ENCODE data around the gene EYA4.

Gene EYA4

DNA sequence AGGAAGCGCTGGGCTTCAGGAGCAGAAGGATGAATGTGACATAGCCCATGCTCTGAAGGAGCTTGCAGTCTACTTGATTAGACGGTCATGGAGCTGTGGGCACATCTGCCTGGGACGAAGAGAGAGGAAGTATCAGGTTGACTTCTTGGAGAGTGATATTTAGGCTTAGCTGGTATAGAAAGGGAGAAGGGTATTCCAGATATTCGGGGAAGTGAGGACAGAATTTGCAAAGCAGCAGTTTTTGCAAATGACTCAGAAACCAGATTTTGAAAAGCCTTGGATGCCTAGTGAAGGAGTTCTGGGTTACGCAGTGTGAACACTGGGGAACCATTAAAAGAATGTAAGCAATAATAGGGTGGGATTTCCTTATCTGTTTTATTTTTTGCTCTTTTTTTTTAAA is 60.7 kb downstream of the EYA4 start:
- Histone ChIP-seq H3K36me3 (ENCODE audit: control insufficient read depth in 1 of 2, insufficient read depth in 2 of 2, low read length in 2 of 2) (no peaks in the 10 kb centered on the region), H3K4me3 (ENCODE audit: low read depth in 1 of 2, low read length in 2 of 2) (no peak overlapping the region), H3K27me3 (ENCODE audit: control insufficient read depth in 1 of 2, insufficient read depth in 2 of 2, low read length in 2 of 2) (no peaks in the 10 kb centered on the region), H3K9ac (ENCODE audit: low read depth in 1 of 2, low read length in 2 of 2) (no peak overlapping the region), H3K4me1 (ENCODE audit: control insufficient read depth in 1 of 2, insufficient read depth in 2 of 2, low read length in 2 of 2) (no peaks in the 10 kb centered on the region), H3K27ac (ENCODE audit: low read depth, low read length) (no peak overlapping the region), H3K9me3 (ENCODE audit: control insufficient read depth in 1 of 2, low read length in 2 of 2) (no peaks in the 10 kb centered on the region)

DNA sequence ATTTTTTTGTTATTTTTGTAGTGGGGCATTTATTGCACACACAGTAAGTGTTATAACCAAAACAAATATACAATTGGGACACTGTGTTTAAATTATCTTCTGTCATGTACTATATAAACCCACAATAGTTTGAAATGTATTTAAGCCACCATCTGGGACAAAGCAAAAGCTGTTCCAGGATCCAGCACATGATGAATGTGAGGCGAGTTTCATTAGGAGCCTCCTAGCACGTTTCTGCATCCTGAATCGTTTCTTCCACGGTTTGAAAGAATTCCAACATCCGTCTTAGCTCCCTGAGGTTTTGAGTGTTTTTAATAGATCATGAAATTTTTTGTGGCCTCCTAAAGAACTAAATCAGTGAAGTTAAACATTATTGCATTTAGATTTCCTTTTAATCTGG is 65.8 kb downstream of the EYA4 start:
- Histone ChIP-seq H3K4me1 (ENCODE audit: control insufficient read depth in 1 of 2, insufficient read depth in 2 of 2, low read length in 2 of 2) (no peaks in the 10 kb centered on the region), H3K9me3 (ENCODE audit: control insufficient read depth in 1 of 2, low read length in 2 of 2) (no peaks in the 10 kb centered on the region), H3K27me3 (ENCODE audit: control insufficient read depth in 1 of 2, insufficient read depth in 2 of 2, low read length in 2 of 2) (no peaks in the 10 kb centered on the region), H3K4me3 (ENCODE audit: low read depth in 1 of 2, low read length in 2 of 2) (no peak overlapping the region), H3K9ac (ENCODE audit: low read depth in 1 of 2, low read length in 2 of 2) (no peak overlapping the region), H3K27ac (ENCODE audit: low read depth, low read length) (no peak overlapping the region), H3K36me3 (ENCODE audit: control insufficient read depth in 1 of 2, insufficient read depth in 2 of 2, low read length in 2 of 2) (no peaks in the 10 kb centered on the region)

DNA sequence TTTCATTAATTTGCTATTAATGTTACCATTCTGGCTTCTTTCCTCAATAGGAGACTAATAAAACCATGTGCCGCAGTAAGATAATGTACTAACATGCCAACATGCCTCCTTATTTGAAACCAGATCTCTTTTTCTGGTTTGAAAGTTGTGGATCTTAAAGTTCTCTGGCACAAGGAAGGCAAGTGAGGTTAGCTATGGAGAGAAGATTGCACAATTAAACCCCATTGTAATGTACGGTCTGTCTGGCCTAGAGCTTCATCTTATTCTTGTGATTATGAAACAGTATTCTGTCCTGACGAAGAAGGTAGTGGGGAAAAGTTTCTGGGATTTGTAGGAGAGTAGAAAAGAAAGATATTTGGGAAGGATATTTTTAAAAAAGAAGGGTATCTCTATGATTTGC is 68.4 kb downstream of the EYA4 start:
- no peaks in the 10 kb centered on the region for H3K36me3 ChIP-seq (ENCODE audit: control insufficient read depth in 1 of 2, insufficient read depth in 2 of 2, low read length in 2 of 2)
- no peak overlapping the region for H3K4me3 ChIP-seq (ENCODE audit: low read depth in 1 of 2, low read length in 2 of 2)
- no peak overlapping the region for H3K9ac ChIP-seq (ENCODE audit: low read depth in 1 of 2, low read length in 2 of 2)
- H3K27ac ChIP-seq (ENCODE audit: low read depth, low read length) = no peak overlapping the region
- H3K4me1 ChIP-seq (ENCODE audit: control insufficient read depth in 1 of 2, insufficient read depth in 2 of 2, low read length in 2 of 2) = no peaks in the 10 kb centered on the region
- H3K27me3 ChIP-seq (ENCODE audit: control insufficient read depth in 1 of 2, insufficient read depth in 2 of 2, low read length in 2 of 2) = no peaks in the 10 kb centered on the region
- H3K9me3 ChIP-seq (ENCODE audit: control insufficient read depth in 1 of 2, low read length in 2 of 2) = no peaks in the 10 kb centered on the region

DNA sequence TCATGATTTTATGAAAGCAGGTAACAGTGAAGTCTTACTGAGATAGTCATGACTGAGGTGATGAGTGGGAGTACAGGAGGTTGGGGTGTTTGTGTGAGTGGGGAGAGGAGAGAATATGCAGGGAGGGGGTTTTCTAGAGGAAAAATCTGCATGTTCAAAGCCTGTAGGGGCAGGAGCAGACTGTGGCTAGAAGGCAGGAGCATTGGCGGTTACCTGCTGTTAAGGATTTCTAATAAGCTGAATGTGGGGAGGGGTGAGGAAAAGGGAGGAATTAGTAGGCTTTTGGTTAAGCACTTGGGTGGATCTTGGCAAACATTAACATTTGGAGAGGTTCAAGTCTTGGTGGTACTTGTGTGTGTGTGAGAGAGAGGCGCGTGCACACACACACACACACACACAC is 70.8 kb downstream of the EYA4 start:
- Histone ChIP-seq H3K9ac (ENCODE audit: low read depth in 1 of 2, low read length in 2 of 2) (no peak overlapping the region), H3K36me3 (ENCODE audit: control insufficient read depth in 1 of 2, insufficient read depth in 2 of 2, low read length in 2 of 2) (no peaks in the 10 kb centered on the region), H3K4me3 (ENCODE audit: low read depth in 1 of 2, low read length in 2 of 2) (no peak overlapping the region), H3K27me3 (ENCODE audit: control insufficient read depth in 1 of 2, insufficient read depth in 2 of 2, low read length in 2 of 2) (no peaks in the 10 kb centered on the region), H3K27ac (ENCODE audit: low read depth, low read length) (no peak overlapping the region), H3K4me1 (ENCODE audit: control insufficient read depth in 1 of 2, insufficient read depth in 2 of 2, low read length in 2 of 2) (no peaks in the 10 kb centered on the region), H3K9me3 (ENCODE audit: control insufficient read depth in 1 of 2, low read length in 2 of 2) (no peaks in the 10 kb centered on the region)

DNA sequence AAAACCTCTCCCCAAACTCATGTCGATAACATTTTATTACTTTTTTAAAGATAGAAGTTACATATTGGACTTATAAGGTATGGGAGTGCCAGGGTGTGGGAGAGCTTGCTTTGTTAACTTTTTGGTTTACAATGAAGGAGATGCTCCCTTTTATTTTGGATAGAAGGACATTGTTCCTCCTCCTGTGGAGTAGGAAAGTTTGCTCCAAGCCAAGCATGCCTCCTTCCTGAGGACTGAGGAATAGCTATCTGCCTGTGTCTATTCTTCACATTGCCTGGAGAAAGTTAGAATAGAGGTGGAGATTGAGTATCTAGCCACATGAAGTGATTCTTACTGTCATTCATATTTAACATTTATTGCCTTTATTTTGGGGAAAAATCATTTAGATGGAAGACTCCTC is 71.9 kb downstream of the EYA4 start:
- Histone ChIP-seq H3K27ac (ENCODE audit: low read depth, low read length) (no peak overlapping the region), H3K9ac (ENCODE audit: low read depth in 1 of 2, low read length in 2 of 2) (no peak overlapping the region)

DNA sequence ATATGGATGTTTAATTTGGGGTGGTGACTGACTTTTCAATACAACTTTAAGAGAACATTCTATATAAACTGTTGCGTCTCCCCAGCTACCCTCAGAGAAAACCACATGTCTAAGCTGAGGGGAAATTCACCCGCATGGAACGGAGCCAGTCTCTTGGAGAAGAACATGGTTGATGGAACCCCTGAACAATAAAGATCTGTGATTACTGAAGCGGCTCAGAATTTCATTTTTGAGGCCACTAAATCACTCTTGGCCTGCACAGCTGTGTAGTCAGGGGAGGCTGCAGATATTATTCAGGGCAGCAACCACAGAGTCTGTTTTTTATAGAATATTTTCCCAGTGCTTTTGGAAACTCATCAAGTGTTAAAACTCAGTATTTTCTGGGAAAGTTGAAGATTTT is 73.8 kb downstream of the EYA4 start:
- Histone ChIP-seq H3K9me3 (ENCODE audit: control insufficient read depth in 1 of 2, low read length in 2 of 2) (no peaks in the 10 kb centered on the region), H3K9ac (ENCODE audit: low read depth in 1 of 2, low read length in 2 of 2) (no peak overlapping the region), H3K27me3 (ENCODE audit: control insufficient read depth in 1 of 2, insufficient read depth in 2 of 2, low read length in 2 of 2) (no peaks in the 10 kb centered on the region), H3K36me3 (ENCODE audit: control insufficient read depth in 1 of 2, insufficient read depth in 2 of 2, low read length in 2 of 2) (no peaks in the 10 kb centered on the region), H3K4me3 (ENCODE audit: low read depth in 1 of 2, low read length in 2 of 2) (no peak overlapping the region), H3K4me1 (ENCODE audit: control insufficient read depth in 1 of 2, insufficient read depth in 2 of 2, low read length in 2 of 2) (no peaks in the 10 kb centered on the region), H3K27ac (ENCODE audit: low read depth, low read length) (no peak overlapping the region)

More for the DNA sequence above, 71.9 kb downstream of the EYA4 start:
- no peaks in the 10 kb centered on the region for H3K4me1 ChIP-seq (ENCODE audit: control insufficient read depth in 1 of 2, insufficient read depth in 2 of 2, low read length in 2 of 2)
- H3K4me3 ChIP-seq (ENCODE audit: low read depth in 1 of 2, low read length in 2 of 2) = no peak overlapping the region
- H3K27me3 ChIP-seq (ENCODE audit: control insufficient read depth in 1 of 2, insufficient read depth in 2 of 2, low read length in 2 of 2) = no peaks in the 10 kb centered on the region
- no peaks in the 10 kb centered on the region for H3K36me3 ChIP-seq (ENCODE audit: control insufficient read depth in 1 of 2, insufficient read depth in 2 of 2, low read length in 2 of 2)
- H3K9me3 ChIP-seq (ENCODE audit: control insufficient read depth in 1 of 2, low read length in 2 of 2) = no peaks in the 10 kb centered on the region

DNA sequence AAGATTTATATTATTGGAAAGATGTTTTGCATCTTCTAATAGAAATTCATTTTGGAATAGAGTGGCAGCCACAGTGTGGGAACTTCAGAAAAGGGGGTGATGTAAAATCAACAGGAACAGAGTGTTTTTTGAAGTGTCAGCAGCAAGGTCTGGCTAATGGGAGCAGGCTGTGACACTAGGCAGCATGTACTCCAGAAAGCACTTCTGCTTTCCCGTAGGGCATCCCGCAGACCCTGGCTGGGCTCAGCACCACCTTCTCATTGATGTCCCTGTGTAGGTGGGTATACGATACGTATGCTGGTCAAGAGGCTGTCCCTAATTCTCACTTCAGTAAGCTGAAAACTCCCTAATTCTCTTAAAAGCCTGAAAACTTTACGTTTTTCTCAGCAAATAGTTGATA is 74.7 kb downstream of the EYA4 start:
- no peak overlapping the region for H3K9ac ChIP-seq (ENCODE audit: low read depth in 1 of 2, low read length in 2 of 2)
- H3K27me3 ChIP-seq (ENCODE audit: control insufficient read depth in 1 of 2, insufficient read depth in 2 of 2, low read length in 2 of 2) = no peaks in the 10 kb centered on the region
- no peaks in the 10 kb centered on the region for H3K9me3 ChIP-seq (ENCODE audit: control insufficient read depth in 1 of 2, low read length in 2 of 2)
- no peak overlapping the region for H3K4me3 ChIP-seq (ENCODE audit: low read depth in 1 of 2, low read length in 2 of 2)
- no peaks in the 10 kb centered on the region for H3K4me1 ChIP-seq (ENCODE audit: control insufficient read depth in 1 of 2, insufficient read depth in 2 of 2, low read length in 2 of 2)
- no peaks in the 10 kb centered on the region for H3K36me3 ChIP-seq (ENCODE audit: control insufficient read depth in 1 of 2, insufficient read depth in 2 of 2, low read length in 2 of 2)
- no peak overlapping the region for H3K27ac ChIP-seq (ENCODE audit: low read depth, low read length)

DNA sequence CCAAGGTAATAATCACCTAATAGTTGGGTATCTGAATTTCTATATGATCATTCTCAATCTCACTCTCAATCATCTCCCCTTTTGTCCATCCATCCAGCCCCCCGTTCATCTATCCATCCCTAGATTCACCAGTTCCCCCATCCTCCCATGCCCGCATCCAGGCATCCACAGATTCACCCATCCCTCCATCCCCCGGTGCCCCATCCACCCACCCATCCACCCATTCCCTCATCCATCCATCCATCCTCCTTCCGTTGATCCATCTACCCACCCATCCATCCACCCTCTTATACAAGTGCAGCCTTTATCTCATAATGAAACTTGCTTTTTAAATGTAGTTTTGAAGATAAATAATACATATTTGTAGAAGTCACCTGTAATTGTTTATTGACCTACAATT is 76.5 kb downstream of the EYA4 start:
- Histone ChIP-seq H3K9ac (ENCODE audit: low read depth in 1 of 2, low read length in 2 of 2) (no peak overlapping the region), H3K4me3 (ENCODE audit: low read depth in 1 of 2, low read length in 2 of 2) (no peak overlapping the region), H3K36me3 (ENCODE audit: control insufficient read depth in 1 of 2, insufficient read depth in 2 of 2, low read length in 2 of 2) (no peaks in the 10 kb centered on the region), H3K27ac (ENCODE audit: low read depth, low read length) (no peak overlapping the region), H3K27me3 (ENCODE audit: control insufficient read depth in 1 of 2, insufficient read depth in 2 of 2, low read length in 2 of 2) (no peaks in the 10 kb centered on the region), H3K4me1 (ENCODE audit: control insufficient read depth in 1 of 2, insufficient read depth in 2 of 2, low read length in 2 of 2) (no peaks in the 10 kb centered on the region), H3K9me3 (ENCODE audit: control insufficient read depth in 1 of 2, low read length in 2 of 2) (no peaks in the 10 kb centered on the region)

DNA sequence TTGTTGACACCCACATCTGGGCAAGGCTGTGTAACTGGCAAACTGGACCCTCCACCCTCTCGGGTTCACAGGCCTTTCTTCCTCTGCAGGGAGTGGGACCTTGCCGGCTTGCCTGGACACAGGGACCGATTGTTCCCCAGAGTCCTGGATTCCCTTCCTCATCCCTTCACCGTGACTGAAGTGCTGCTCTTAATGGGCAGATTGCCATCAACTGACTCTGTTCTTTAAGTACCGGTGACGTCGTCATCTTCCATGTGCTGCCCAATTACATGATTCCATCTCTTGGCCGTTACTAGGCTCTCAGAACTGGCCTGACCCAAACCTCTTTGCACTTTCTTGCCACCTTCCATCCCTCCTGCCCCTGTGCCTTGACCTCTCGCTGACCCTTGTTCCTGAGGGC is 85.4 kb downstream of the EYA4 start:
- Histone ChIP-seq H3K27me3 (ENCODE audit: control insufficient read depth in 1 of 2, insufficient read depth in 2 of 2, low read length in 2 of 2) (peaks cover 0 to 3% of the 10 kb centered on the region in 2 donors), H3K9me3 (ENCODE audit: control insufficient read depth in 1 of 2, low read length in 2 of 2) (no peaks in the 10 kb centered on the region), H3K36me3 (ENCODE audit: control insufficient read depth in 1 of 2, insufficient read depth in 2 of 2, low read length in 2 of 2) (no peaks in the 10 kb centered on the region), H3K27ac (ENCODE audit: low read depth, low read length) (no peak overlapping the region), H3K4me1 (ENCODE audit: control insufficient read depth in 1 of 2, insufficient read depth in 2 of 2, low read length in 2 of 2) (no peaks in the 10 kb centered on the region), H3K9ac (ENCODE audit: low read depth in 1 of 2, low read length in 2 of 2) (no peak overlapping the region), H3K4me3 (ENCODE audit: low read depth in 1 of 2, low read length in 2 of 2) (no peak overlapping the region)

DNA sequence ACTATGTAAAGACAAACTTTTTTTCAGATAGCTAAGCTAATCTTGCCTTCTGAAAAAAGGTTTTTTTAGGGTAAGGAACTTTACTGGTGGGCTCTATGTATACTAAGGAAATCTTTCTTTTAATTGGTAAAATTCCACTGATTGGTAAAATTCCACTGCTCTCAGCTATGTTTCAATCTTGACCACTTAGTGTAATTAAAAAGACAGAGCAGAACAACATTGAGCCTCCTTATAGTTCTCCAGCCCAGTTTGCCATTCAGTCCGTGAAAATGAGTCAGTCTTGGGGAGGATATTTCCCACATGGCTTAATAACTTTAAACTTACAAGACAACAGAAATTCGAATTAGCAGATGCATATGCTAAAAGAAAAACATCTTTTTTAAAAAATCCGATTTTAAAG is 92.7 kb downstream of the EYA4 start:
- H3K27me3 ChIP-seq (ENCODE audit: control insufficient read depth in 1 of 2, insufficient read depth in 2 of 2, low read length in 2 of 2) = no peaks in the 10 kb centered on the region
- H3K9me3 ChIP-seq (ENCODE audit: control insufficient read depth in 1 of 2, low read length in 2 of 2) = no peaks in the 10 kb centered on the region
- no peak overlapping the region for H3K9ac ChIP-seq (ENCODE audit: low read depth in 1 of 2, low read length in 2 of 2)
- H3K4me3 ChIP-seq (ENCODE audit: low read depth in 1 of 2, low read length in 2 of 2) = no peak overlapping the region
- H3K27ac ChIP-seq (ENCODE audit: low read depth, low read length) = no peak overlapping the region
- H3K4me1 ChIP-seq (ENCODE audit: control insufficient read depth in 1 of 2, insufficient read depth in 2 of 2, low read length in 2 of 2) = no peaks in the 10 kb centered on the region
- no peaks in the 10 kb centered on the region for H3K36me3 ChIP-seq (ENCODE audit: control insufficient read depth in 1 of 2, insufficient read depth in 2 of 2, low read length in 2 of 2)

DNA sequence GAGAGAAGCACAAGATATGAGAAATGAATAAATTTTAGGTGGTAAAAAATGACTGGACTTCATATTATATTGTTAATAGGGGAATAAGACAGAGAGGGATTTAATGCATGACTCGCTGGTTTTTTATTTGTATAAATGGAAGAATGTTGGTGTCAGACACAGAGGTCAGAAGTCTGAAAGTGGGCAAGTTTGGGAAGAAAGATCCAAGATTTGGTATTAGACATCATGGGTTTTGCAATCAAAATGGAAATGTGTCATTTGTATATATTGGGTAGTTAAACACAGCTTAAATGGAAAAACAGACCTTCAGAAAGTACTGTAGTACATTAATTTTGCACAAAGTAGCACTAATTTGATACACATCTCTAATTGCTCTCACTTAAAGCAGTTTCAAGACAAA is 96.2 kb downstream of the EYA4 start:
- Histone ChIP-seq H3K4me1 (ENCODE audit: control insufficient read depth in 1 of 2, insufficient read depth in 2 of 2, low read length in 2 of 2) (no peaks in the 10 kb centered on the region), H3K4me3 (ENCODE audit: low read depth in 1 of 2, low read length in 2 of 2) (no peak overlapping the region), H3K9ac (ENCODE audit: low read depth in 1 of 2, low read length in 2 of 2) (no peak overlapping the region), H3K36me3 (ENCODE audit: control insufficient read depth in 1 of 2, insufficient read depth in 2 of 2, low read length in 2 of 2) (no peaks in the 10 kb centered on the region), H3K9me3 (ENCODE audit: control insufficient read depth in 1 of 2, low read length in 2 of 2) (no peaks in the 10 kb centered on the region), H3K27ac (ENCODE audit: low read depth, low read length) (no peak overlapping the region), H3K27me3 (ENCODE audit: control insufficient read depth in 1 of 2, insufficient read depth in 2 of 2, low read length in 2 of 2) (no peaks in the 10 kb centered on the region)
